ENCODE results near the gene TTC9C. TPM values are rescaled to one million over a fixed set of nuclear protein-coding genes. Genes with fewer than 3 reads are reported as not detected.
A peak's percentile ranks its signal among the peaks of the same experiment; 100 is the strongest.

The TTC9C gene
- total RNA-seq, 2 experiments from 2014 or later: 37.6 to 43.0 TPM

GRCh38 chr11:62712276-62712812 is 15.9 kb upstream of the TTC9C start:
- Mint-ChIP-seq H3K4me1 (ENCODE audit: low read depth) (peaks cover 68% of the 10 kb centered on the region), H3K27me3 (no peaks in the 10 kb centered on the region), H3K36me3 (peaks cover 57% of the 10 kb centered on the region), H3K27ac (peak overlapping the region; percentile 87), H3K4me3 (no peak overlapping the region), H3K9me3 (no peaks in the 10 kb centered on the region)
- intact Hi-C loops (cut with micrococcal nuclease): no loop called here
- ChIA-PET POLR2A (interaction anchor here (0.6 to 0.8 kb wide), 2 partner anchors 18 to 23 kb away, joined by 3 read pairs; no protein-coding TSS in a partner anchor), CTCF (interaction anchor here (0.7 to 1.4 kb wide), 5 partner anchors 12 to 149 kb away, joined by 3 to 4 read pairs (median 3); partner anchors contain the start of genes HNRNPUL2 and POLR2G)
- DNase-seq: no peak

- Mint-ChIP-seq H3K4me3 (no peak overlapping the region), H3K27ac (peak overlapping the region; percentile 87), H3K27me3 (no peaks in the 10 kb centered on the region), H3K36me3 (peaks cover 61% of the 10 kb centered on the region), H3K9me3 (no peaks in the 10 kb centered on the region), H3K4me1 (ENCODE audit: low read depth) (peaks cover 66% of the 10 kb centered on the region)
- CTCF ChIA-PET: interaction anchor here (0.8 to 1.2 kb wide), 5 partner anchors 12 to 145 kb away, joined by 3 to 4 read pairs (median 3); partner anchors contain the start of genes HNRNPUL2 and POLR2G
- no peak for DNase-seq
- POLR2A ChIA-PET: interaction anchor here (0.8 kb wide), 1 partner anchor 17 kb away, joined by 3 read pairs; no protein-coding TSS in a partner anchor
- intact Hi-C loops (cut with micrococcal nuclease): no loop called here
Measured at GRCh38 chr11:62712861-62713260, 15.4 kb upstream of the TTC9C start.

DNA sequence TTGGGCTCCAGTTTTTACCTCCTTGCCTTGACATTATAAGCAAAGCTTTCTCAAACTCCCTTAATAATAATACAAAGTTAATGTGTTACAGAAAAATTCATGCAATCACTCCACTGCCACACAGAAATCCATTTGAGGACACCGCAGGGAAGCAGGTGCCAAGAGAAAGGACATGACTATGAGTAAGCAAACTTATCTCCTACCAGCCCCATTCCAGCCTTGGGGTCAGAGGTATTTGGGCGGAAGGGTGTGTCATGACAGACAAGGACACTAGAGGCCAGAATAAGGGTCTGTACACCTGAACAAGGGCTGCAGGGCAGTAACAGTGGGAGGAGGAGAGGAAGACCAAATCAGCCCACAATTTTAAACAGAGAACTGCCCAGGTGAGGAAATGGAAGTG is 14.9 kb upstream of the TTC9C start:
- DNase-seq: no peak
- intact Hi-C loops (cut with micrococcal nuclease): no loop called here
- ChIA-PET CTCF (interaction anchor here (1.0 to 1.2 kb wide), 4 partner anchors 12 to 145 kb away, joined by 3 to 4 read pairs (median 3); partner anchors contain the start of gene POLR2G), POLR2A (interaction anchor here (1.0 kb wide), 1 partner anchor 119 kb away, joined by 3 read pairs; the partner anchor contains the start of gene STX5)
- H3K27ac Mint-ChIP-seq: peak overlapping the region; percentile 87
- H3K4me1 Mint-ChIP-seq (ENCODE audit: low read depth): peaks cover 65% of the 10 kb centered on the region
- peaks cover 65% of the 10 kb centered on the region for H3K36me3 Mint-ChIP-seq
- H3K27me3 Mint-ChIP-seq: no peaks in the 10 kb centered on the region
- H3K4me3 Mint-ChIP-seq: no peak overlapping the region
- H3K9me3 Mint-ChIP-seq: no peaks in the 10 kb centered on the region

DNA sequence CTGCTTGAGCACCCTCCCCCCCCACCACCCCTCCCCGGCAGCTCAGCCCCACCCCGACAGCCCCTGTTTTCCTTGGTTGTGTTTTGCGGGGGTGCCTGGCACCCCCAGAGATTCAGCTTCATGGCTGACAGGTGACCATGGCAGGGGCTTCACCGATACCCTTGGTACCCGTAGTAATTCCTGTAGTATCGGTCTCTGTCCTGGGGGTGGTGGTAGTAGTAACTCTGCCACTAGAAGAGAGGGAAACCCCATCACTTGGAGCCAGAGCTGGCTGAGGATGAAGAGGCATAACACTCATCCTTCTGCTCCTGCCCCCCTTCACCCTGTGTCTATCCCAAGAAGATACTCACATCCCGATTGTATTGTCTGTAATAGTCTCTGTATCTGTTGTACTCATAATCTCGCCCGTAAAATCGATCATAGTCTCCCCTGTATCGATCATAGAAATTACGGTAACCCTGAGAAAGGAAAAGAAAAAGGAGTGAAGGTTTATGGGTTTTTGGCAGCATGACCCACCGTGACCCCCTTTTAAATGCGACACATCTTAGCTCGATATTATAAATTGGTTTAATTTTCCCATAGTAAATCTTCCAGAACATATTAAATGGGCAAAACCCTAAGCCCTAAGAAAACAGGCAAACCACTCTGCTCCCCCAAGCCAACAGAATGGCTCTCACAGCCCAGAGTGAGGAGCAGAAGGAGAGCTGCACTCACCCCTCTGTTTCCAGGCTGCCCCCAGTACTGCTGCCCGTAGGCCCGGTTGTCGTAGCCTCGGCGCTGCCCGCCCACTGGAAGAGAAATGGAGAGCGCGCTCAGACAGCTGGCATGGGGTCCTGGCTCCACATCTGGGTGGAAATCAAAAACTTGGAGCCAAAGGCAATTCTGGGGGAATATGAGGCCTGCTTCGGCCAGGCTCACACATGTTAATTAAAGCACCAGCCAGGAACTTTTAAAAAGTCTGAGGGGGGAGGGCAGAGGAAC is 12.8 kb upstream of the TTC9C start:
- Mint-ChIP-seq H3K4me3 (no peak overlapping the region), H3K27ac (peak overlapping the region; percentile 63), H3K36me3 (peaks cover 70% of the 10 kb centered on the region), H3K27me3 (no peaks in the 10 kb centered on the region), H3K9me3 (no peaks in the 10 kb centered on the region), H3K4me1 (ENCODE audit: low read depth) (peaks cover 63% of the 10 kb centered on the region)
- ChIA-PET POLR2A (no interaction called here), CTCF (interaction anchor here (1.1 to 1.5 kb wide), 3 partner anchors 12 to 94 kb away, joined by 3 to 7 read pairs (median 3); partner anchors contain the start of genes B3GAT3 and HNRNPUL2)
- DNase-seq: no peak
- intact Hi-C loops (cut with micrococcal nuclease): no loop called here

- Mint-ChIP-seq H3K27ac (peak overlapping the region; percentile 7), H3K4me3 (no peak overlapping the region), H3K36me3 (peaks cover 70% of the 10 kb centered on the region), H3K4me1 (ENCODE audit: low read depth) (peaks cover 63% of the 10 kb centered on the region), H3K9me3 (no peaks in the 10 kb centered on the region), H3K27me3 (no peaks in the 10 kb centered on the region)
- intact Hi-C loops (cut with micrococcal nuclease): no loop called here
- no peak for DNase-seq
- CTCF ChIA-PET: interaction anchor here (1.3 kb wide), 1 partner anchor 21 kb away, joined by 7 read pairs; no protein-coding TSS in a partner anchor
- POLR2A ChIA-PET: no interaction called here
Measured at GRCh38 chr11:62716206-62716605, 12.1 kb upstream of the TTC9C start.

GRCh38 chr11:62716816-62717215 is 11.5 kb upstream of the TTC9C start:
- H3K4me1 Mint-ChIP-seq (ENCODE audit: low read depth): peaks cover 67% of the 10 kb centered on the region
- intact Hi-C loops (cut with micrococcal nuclease): no loop called here
- no peaks in the 10 kb centered on the region for H3K27me3 Mint-ChIP-seq
- ChIA-PET POLR2A (interaction anchor here (1.4 kb wide), 1 partner anchor 10 kb away, joined by 8 read pairs; the partner anchor contains the start of genes HNRNPUL2 and TTC9C), CTCF (interaction anchor here (1.3 kb wide), 1 partner anchor 22 kb away, joined by 7 read pairs; no protein-coding TSS in a partner anchor)
- no peaks in the 10 kb centered on the region for H3K9me3 Mint-ChIP-seq
- peak overlapping the region; percentile 24 for H3K27ac Mint-ChIP-seq
- no peak for DNase-seq
- no peak overlapping the region for H3K4me3 Mint-ChIP-seq
- peaks cover 73% of the 10 kb centered on the region for H3K36me3 Mint-ChIP-seq

DNA sequence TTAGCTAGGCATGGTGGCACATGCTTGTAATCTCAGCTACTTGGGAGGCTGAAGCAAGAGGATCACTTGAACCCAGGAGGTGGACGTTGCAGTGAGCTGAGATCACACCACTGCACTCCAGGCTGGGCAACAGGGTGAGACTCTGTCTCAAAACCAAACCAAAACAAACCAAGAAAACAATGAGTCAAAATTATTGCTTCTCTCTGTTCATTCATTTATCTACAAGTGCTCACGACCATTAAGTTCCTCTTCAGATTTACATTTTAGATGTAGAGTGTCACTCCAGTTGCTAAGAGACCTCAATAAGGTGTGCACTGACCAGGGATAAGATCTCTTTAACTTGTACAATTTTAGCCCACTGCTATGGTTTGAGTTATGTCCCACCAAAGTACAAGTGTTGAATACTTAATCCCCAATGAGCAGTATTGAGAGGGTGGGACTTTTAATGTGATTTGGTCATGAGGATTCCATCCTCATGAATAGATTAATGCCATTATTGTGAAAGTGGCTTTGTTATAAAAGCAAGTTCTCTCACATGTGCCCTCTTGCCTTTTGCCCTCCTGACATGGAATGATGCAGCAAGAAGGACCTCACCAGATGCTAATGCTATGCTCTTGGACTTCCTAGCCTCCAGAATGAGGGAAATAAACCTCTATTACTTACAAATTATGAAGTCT is 8.8 kb upstream of the TTC9C start:
- H3K27me3 Mint-ChIP-seq: no peaks in the 10 kb centered on the region
- H3K4me3 Mint-ChIP-seq: no peak overlapping the region
- H3K27ac Mint-ChIP-seq: peak overlapping the region; percentile 46
- DNase-seq: no peak
- intact Hi-C loops (cut with micrococcal nuclease): no loop called here
- CTCF ChIA-PET: interaction anchor here (0.9 kb wide), 1 partner anchor 67 kb away, joined by 3 read pairs; no protein-coding TSS in a partner anchor
- peaks cover 83% of the 10 kb centered on the region for H3K36me3 Mint-ChIP-seq
- POLR2A ChIA-PET: interaction anchor here (0.9 to 1.1 kb wide), 2 partner anchors 9 to 122 kb away, joined by 3 to 4 read pairs; partner anchors contain the start of gene TTC9C
- no peaks in the 10 kb centered on the region for H3K9me3 Mint-ChIP-seq
- peaks cover 64% of the 10 kb centered on the region for H3K4me1 Mint-ChIP-seq (ENCODE audit: low read depth)

DNA sequence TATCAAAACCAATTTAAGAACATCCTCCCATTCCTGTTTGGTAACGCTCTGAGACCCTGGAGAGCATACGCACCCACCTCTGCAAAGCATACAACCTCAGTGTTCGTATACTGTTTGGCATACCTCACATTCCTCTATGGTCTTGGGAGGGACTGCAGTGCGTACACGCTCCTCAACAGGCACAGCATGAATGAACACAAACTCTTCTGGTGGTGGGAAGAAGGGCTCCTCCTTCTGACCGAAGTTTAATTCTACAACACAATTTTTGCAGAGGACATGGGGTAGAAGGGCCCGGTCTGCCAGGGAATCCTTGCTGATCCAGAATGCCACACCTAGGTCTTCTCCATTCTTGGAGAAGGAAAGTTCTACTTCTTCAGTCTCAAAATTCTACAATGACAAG is 6.3 kb upstream of the TTC9C start:
- Mint-ChIP-seq H3K9me3 (no peaks in the 10 kb centered on the region), H3K27ac (no peak overlapping the region), H3K4me1 (ENCODE audit: low read depth) (peaks cover 58% of the 10 kb centered on the region), H3K4me3 (no peak overlapping the region), H3K36me3 (peaks cover 82% of the 10 kb centered on the region), H3K27me3 (no peaks in the 10 kb centered on the region)
- DNase-seq: no peak
- intact Hi-C loops (cut with micrococcal nuclease): no loop called here
- CTCF ChIA-PET: no interaction called here
- POLR2A ChIA-PET: no interaction called here

GRCh38 chr11:62724171-62724570 is 4.1 kb upstream of the TTC9C start:
- Mint-ChIP-seq H3K4me3 (peak overlapping the region; percentile 99), H3K27me3 (no peaks in the 10 kb centered on the region), H3K9me3 (no peaks in the 10 kb centered on the region), H3K4me1 (ENCODE audit: low read depth) (peaks cover 48% of the 10 kb centered on the region), H3K27ac (peak overlapping the region; percentile 50), H3K36me3 (peaks cover 74% of the 10 kb centered on the region)
- ChIA-PET POLR2A (interaction anchor here (5.3 kb wide), 1 partner anchor 131 kb away, joined by 48 read pairs; no protein-coding TSS in a partner anchor), CTCF (interaction anchor here (1.3 to 1.9 kb wide), 3 partner anchors 12 to 133 kb away, joined by 4 to 7 read pairs (median 4); partner anchors contain the start of gene TUT1)
- intact Hi-C loops (cut with micrococcal nuclease): no loop called here
- no peak for DNase-seq

DNA sequence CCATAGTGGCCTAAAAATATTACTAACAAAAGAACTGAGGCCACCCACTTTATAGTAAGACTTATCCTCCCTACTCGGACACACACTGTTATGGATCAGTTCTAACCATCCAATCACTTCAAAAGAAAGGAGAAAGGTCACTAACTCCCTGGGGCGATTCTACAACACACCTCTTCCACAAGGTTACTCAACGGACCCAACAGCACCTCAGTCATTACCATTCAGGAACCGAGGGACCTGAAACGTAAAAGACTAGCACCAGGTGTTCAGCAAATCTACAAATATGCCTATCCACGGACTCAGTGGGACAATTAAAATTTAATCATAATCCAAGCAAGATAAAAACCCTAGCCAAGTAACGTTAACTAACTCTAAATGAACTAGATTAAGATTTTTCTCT is 2.6 kb upstream of the TTC9C start:
- peak overlapping the region; percentile 99 for H3K4me3 Mint-ChIP-seq
- H3K27ac Mint-ChIP-seq: peak overlapping the region; percentile 93
- intact Hi-C loops (cut with micrococcal nuclease): loop anchor here (2.0 kb wide), 2 partner anchors 55 to 73 kb away; partner anchors contain the start of genes INTS5 and UQCC3
- H3K4me1 Mint-ChIP-seq (ENCODE audit: low read depth): peaks cover 48% of the 10 kb centered on the region
- no peaks in the 10 kb centered on the region for H3K9me3 Mint-ChIP-seq
- peaks cover 68% of the 10 kb centered on the region for H3K36me3 Mint-ChIP-seq
- POLR2A ChIA-PET: interaction anchor here (0.8 to 5.3 kb wide), 4 partner anchors 8 to 130 kb away, joined by 3 to 48 read pairs (median 6); no protein-coding TSS in a partner anchor
- CTCF ChIA-PET: interaction anchor here (0.7 to 1.4 kb wide), 4 partner anchors 20 to 333 kb away, joined by 3 to 4 read pairs (median 3); partner anchors contain the start of gene ZBTB3
- DNase-seq: no peak
- H3K27me3 Mint-ChIP-seq: no peaks in the 10 kb centered on the region
